Naive thymus-derived CD4-positive, alpha-beta T cell (primary cell): Measurements from ENCODE around the gene PLCL2. TPM values are rescaled to one million over a fixed set of nuclear protein-coding genes. Genes with fewer than 3 reads are reported as not detected.

Experiments
- ATAC-seq: fragments of 150-1000 bp; cut with Tn5 transposase; 2 replicates; pipeline ENCODE4 v1.10.0; 2021; ENCODE audit warnings: mild to moderate bottlenecking, moderate library complexity
- CTCF ChIA-PET: fragments of 350-600 bp; sonication (Branson Sonifier 250); formaldehyde crosslinking; loops from one replicate; lab custom pipeline; 2021; ENCODE audit warnings: antibody characterized with exemption; lab: Charles Lee
- POLR2A ChIA-PET: fragments of 350-600 bp; sonication (Branson Sonifier 250); formaldehyde crosslinking; loops from one replicate; lab custom pipeline; 2021; ENCODE audit warnings: antibody characterized with exemption, inconsistent platforms; lab: Charles Lee
- DNase-seq, 9 donors: peaks; one replicate each; pipeline versions ENCODE4 v3.0.0 to v3.0.0-alpha.2; 2020 to 2022; ENCODE audit warnings: mixed read lengths in 1 of 9
- H3K27ac ChIP-seq: one replicate; pipeline ENCODE4 v1.7.0; 2013; ENCODE audit warnings: mild to moderate bottlenecking, low read depth, low read length, moderate library complexity
- H3K27me3 ChIP-seq, 2 donors: one replicate each; pipeline ENCODE4 v1.7.0; 2013; ENCODE audit warnings: low read length in 2 of 2, mild to moderate bottlenecking in 2 of 2, moderate library complexity in 2 of 2; ENCODE audit not compliant: control insufficient read depth in 2 of 2, insufficient read depth in 2 of 2
- H3K36me3 ChIP-seq, 3 experiments: 1 replicate in 2 of 3; 2 replicates in 1 of 3; pipeline ENCODE4 v1.7.0; 2013; ENCODE audit warnings: low read length in 3 of 3, mild to moderate bottlenecking in 3 of 3, moderate library complexity in 1 of 3; ENCODE audit not compliant: insufficient read depth in 3 of 3, control insufficient read depth in 2 of 3
- H3K4me1 ChIP-seq, 2 donors: one replicate each; pipeline ENCODE4 v1.7.0; 2013; ENCODE audit warnings: low read length in 2 of 2, mild to moderate bottlenecking in 2 of 2, moderate library complexity in 1 of 2; ENCODE audit not compliant: control insufficient read depth in 2 of 2, insufficient read depth in 2 of 2
- H3K4me3 ChIP-seq: 2 replicates; pipeline ENCODE4 v1.7.0; 2013; ENCODE audit warnings: mild to moderate bottlenecking, low read length
- H3K9me3 ChIP-seq, 3 experiments: 1 replicate in 2 of 3; 2 replicates in 1 of 3; pipeline ENCODE4 v1.7.0; 2013; ENCODE audit warnings: low read length in 3 of 3; ENCODE audit not compliant: control insufficient read depth in 2 of 3
- H3K27ac Mint-ChIP-seq, 9 donors: one replicate each; pipeline ENCODE4 v1.8.0; 2020 to 2022; ENCODE audit warnings: mixed read lengths in 9 of 9, mild to moderate bottlenecking in 8 of 9, moderate library complexity in 5 of 9, inconsistent platforms in 2 of 9
- H3K27me3 Mint-ChIP-seq, 5 donors: one replicate each; pipeline ENCODE4 v1.8.0; 2021 to 2022; ENCODE audit warnings: mixed read lengths in 5 of 5, mild to moderate bottlenecking in 1 of 5
- H3K36me3 Mint-ChIP-seq, 5 donors: one replicate each; pipeline ENCODE4 v1.8.0; 2020 to 2022; ENCODE audit warnings: mixed read lengths in 5 of 5, mild to moderate bottlenecking in 3 of 5, inconsistent platforms in 1 of 5
- H3K4me1 Mint-ChIP-seq, 7 donors: one replicate each; pipeline ENCODE4 v1.8.0; 2020 to 2022; ENCODE audit warnings: mixed read lengths in 7 of 7, mild to moderate bottlenecking in 3 of 7, inconsistent platforms in 1 of 7
- H3K4me3 Mint-ChIP-seq, 10 donors: one replicate each; pipeline ENCODE4 v1.8.0; 2020 to 2022; ENCODE audit warnings: mild to moderate bottlenecking in 10 of 10, mixed read lengths in 10 of 10, moderate library complexity in 6 of 10, inconsistent platforms in 2 of 10
- H3K9me3 Mint-ChIP-seq, 11 donors: one replicate each; pipeline ENCODE4 v1.8.0; 2020 to 2022; ENCODE audit warnings: mixed read lengths in 11 of 11, mild to moderate bottlenecking in 4 of 11, inconsistent platforms in 1 of 11, moderate library complexity in 1 of 11
- intact Hi-C, 2 donors: fragments of 100-400 bp; cut with micrococcal nuclease; formaldehyde crosslinking; loops; one replicate each; pipeline ENCODE4 v1.15.1; 2023
- polyA plus RNA-seq, 2 donors: library from polyadenylated mRNA; unstranded; fragments of 300-500 nt; fragmentation: Illumina TruSeq; gene quantifications; one replicate each; pipeline ENCODE4 v1.2.3, GENCODE V29; 2021
- total RNA-seq, 6 experiments: library from RNA in 5 of 6; stranded (reverse) in 5 of 6; gene quantifications; 1 replicate in 5 of 6; 2 replicates in 1 of 6; pipeline ENCODE4 v1.2.3 and lab custom pipeline; 2021 to 2026

PLCL2 gene
- total and polyA plus RNA-seq, 7 experiments from 2014 or later = 48.9 to 90.8 (median 64.1) TPM

- peaks cover 18 to 41% (median 30%) of the 10 kb centered on the region in 7 donors for H3K4me1 Mint-ChIP-seq
- peaks cover 0 to 6% (median 0%) of the 10 kb centered on the region in 11 donors for H3K9me3 Mint-ChIP-seq
- ChIA-PET POLR2A (no interaction called here), CTCF (no interaction called here)
- peaks cover 0 to 15% (median 0%) of the 10 kb centered on the region in 3 experiments for H3K36me3 ChIP-seq
- H3K36me3 Mint-ChIP-seq = peaks cover 16 to 49% (median 39%) of the 10 kb centered on the region in 5 donors
- no peak overlapping the region for H3K4me3 Mint-ChIP-seq
- H3K27me3 ChIP-seq = no peaks in the 10 kb centered on the region
- no peaks in the 10 kb centered on the region for H3K9me3 ChIP-seq
- intact Hi-C loops = no loop called here
- no peak overlapping the region for H3K4me3 ChIP-seq
- ATAC-seq = no peak
- peaks cover 0 to 7% of the 10 kb centered on the region in 2 donors for H3K4me1 ChIP-seq
- H3K27ac Mint-ChIP-seq = peak overlapping the region in 2 of 9 donors; percentile 60 to 74
- no peaks in the 10 kb centered on the region for H3K27me3 Mint-ChIP-seq
- DNase-seq = no peak
- no peak overlapping the region for H3K27ac ChIP-seq
Measured at GRCh38 chr3:17040990-17041377, 156.2 kb downstream of the PLCL2 start.

GRCh38 chr3:17044855-17045254 lies 160.1 kb downstream of the PLCL2 start:
- intact Hi-C loops = loop anchor here in 1 of 2 donors (2.0 kb wide), 1 partner anchor 18 kb away; no protein-coding TSS in a partner anchor
- H3K4me1 ChIP-seq = no peaks in the 10 kb centered on the region
- Mint-ChIP-seq H3K27me3 (no peaks in the 10 kb centered on the region), H3K27ac (peak overlapping the region in 2 of 9 donors; percentile 45 to 79), H3K4me1 (peaks cover 10 to 43% (median 24%) of the 10 kb centered on the region in 7 donors), H3K4me3 (no peak overlapping the region), H3K36me3 (peaks cover 37 to 75% (median 67%) of the 10 kb centered on the region in 5 donors), H3K9me3 (peaks cover 1 to 22% (median 7%) of the 10 kb centered on the region in 11 donors)
- POLR2A ChIA-PET = no interaction called here
- no peaks in the 10 kb centered on the region for H3K27me3 ChIP-seq
- no peak for DNase-seq
- H3K4me3 ChIP-seq = no peak overlapping the region
- H3K36me3 ChIP-seq = peaks cover 0 to 48% (median 4%) of the 10 kb centered on the region in 3 experiments
- peaks cover 0 to 6% (median 0%) of the 10 kb centered on the region in 3 experiments for H3K9me3 ChIP-seq
- no peak overlapping the region for H3K27ac ChIP-seq
- CTCF ChIA-PET = no interaction called here
- no peak for ATAC-seq

- no peaks in the 10 kb centered on the region for H3K27me3 Mint-ChIP-seq
Measured at GRCh38 chr3:17045705-17046104, 160.9 kb downstream of the PLCL2 start.

GRCh38 chr3:17046623-17047022 lies 161.9 kb downstream of the PLCL2 start:
- no peaks in the 10 kb centered on the region for H3K27me3 ChIP-seq
- peaks cover 0 to 50% (median 4%) of the 10 kb centered on the region in 3 experiments for H3K36me3 ChIP-seq
- no peaks in the 10 kb centered on the region for H3K27me3 Mint-ChIP-seq
- peaks cover 0 to 6% (median 0%) of the 10 kb centered on the region in 3 experiments for H3K9me3 ChIP-seq
- ATAC-seq (no peak), DNase-seq (no peak)
- H3K27ac Mint-ChIP-seq = peak overlapping the region in 1 of 9 donors; percentile 19
- H3K4me1 Mint-ChIP-seq = peaks cover 5 to 40% (median 22%) of the 10 kb centered on the region in 7 donors
- H3K4me1 ChIP-seq = no peaks in the 10 kb centered on the region
- peaks cover 47 to 86% (median 79%) of the 10 kb centered on the region in 5 donors for H3K36me3 Mint-ChIP-seq
- peaks cover 6 to 32% (median 15%) of the 10 kb centered on the region in 11 donors for H3K9me3 Mint-ChIP-seq
- H3K4me3 Mint-ChIP-seq = peak overlapping the region in 1 of 10 donors; percentile 15
- no peak overlapping the region for H3K27ac ChIP-seq
- H3K4me3 ChIP-seq = no peak overlapping the region
- ChIA-PET POLR2A (no interaction called here), CTCF (interaction anchor here (0.6 to 1.0 kb wide), 2 partner anchors 100 to 223 kb away, joined by 3 to 4 read pairs; no protein-coding TSS in a partner anchor)
- intact Hi-C loops = no loop called here

More at GRCh38 chr3:17045705-17046104, 160.9 kb downstream of the PLCL2 start:
- Histone ChIP-seq H3K27me3 (no peaks in the 10 kb centered on the region), H3K36me3 (peaks cover 0 to 48% (median 4%) of the 10 kb centered on the region in 3 experiments), H3K27ac (no peak overlapping the region), H3K9me3 (peaks cover 0 to 6% (median 0%) of the 10 kb centered on the region in 3 experiments), H3K4me3 (no peak overlapping the region), H3K4me1 (no peaks in the 10 kb centered on the region)
- H3K4me3 Mint-ChIP-seq = no peak overlapping the region
- peaks cover 4 to 29% (median 13%) of the 10 kb centered on the region in 11 donors for H3K9me3 Mint-ChIP-seq
- POLR2A ChIA-PET = no interaction called here
- H3K27ac Mint-ChIP-seq = peak overlapping the region in 1 of 9 donors; percentile 79
- intact Hi-C loops = loop anchor here in 1 of 2 donors (2.0 kb wide), 1 partner anchor 19 kb away; no protein-coding TSS in a partner anchor
- DNase-seq (no peak), ATAC-seq (no peak)
- peaks cover 45 to 82% (median 74%) of the 10 kb centered on the region in 5 donors for H3K36me3 Mint-ChIP-seq
- CTCF ChIA-PET = no interaction called here
- H3K4me1 Mint-ChIP-seq = peaks cover 8 to 42% (median 22%) of the 10 kb centered on the region in 7 donors

GRCh38 chr3:17047162-17047561 lies 162.4 kb downstream of the PLCL2 start:
- peaks cover 9 to 38% (median 18%) of the 10 kb centered on the region in 11 donors for H3K9me3 Mint-ChIP-seq
- ChIA-PET CTCF (interaction anchor here (0.6 kb wide), 1 partner anchor 100 kb away, joined by 3 read pairs; no protein-coding TSS in a partner anchor), POLR2A (no interaction called here)
- no peak for DNase-seq
- no peak overlapping the region for H3K27ac ChIP-seq
- H3K27me3 Mint-ChIP-seq = no peaks in the 10 kb centered on the region
- peaks cover 0 to 6% (median 0%) of the 10 kb centered on the region in 3 experiments for H3K9me3 ChIP-seq
- peaks cover 0 to 53% (median 4%) of the 10 kb centered on the region in 3 experiments for H3K36me3 ChIP-seq
- H3K36me3 Mint-ChIP-seq = peaks cover 53 to 92% (median 84%) of the 10 kb centered on the region in 5 donors
- peak overlapping the region in 1 of 9 donors; percentile 63 for H3K27ac Mint-ChIP-seq
- intact Hi-C loops = no loop called here
- no peaks in the 10 kb centered on the region for H3K4me1 ChIP-seq
- H3K27me3 ChIP-seq = no peaks in the 10 kb centered on the region
- peaks cover 5 to 40% (median 23%) of the 10 kb centered on the region in 7 donors for H3K4me1 Mint-ChIP-seq
- peak overlapping the region in 1 of 10 donors; percentile 15 for H3K4me3 Mint-ChIP-seq
- no peak for ATAC-seq
- no peak overlapping the region for H3K4me3 ChIP-seq

- Histone ChIP-seq H3K36me3 (peaks cover 0 to 53% (median 4%) of the 10 kb centered on the region in 3 experiments), H3K27ac (no peak overlapping the region), H3K27me3 (no peaks in the 10 kb centered on the region), H3K4me1 (no peaks in the 10 kb centered on the region), H3K4me3 (no peak overlapping the region), H3K9me3 (peaks cover 0 to 6% (median 0%) of the 10 kb centered on the region in 3 experiments)
- ATAC-seq = no peak
- ChIA-PET POLR2A (no interaction called here), CTCF (no interaction called here)
- Mint-ChIP-seq H3K9me3 (peaks cover 9 to 44% (median 19%) of the 10 kb centered on the region in 11 donors), H3K36me3 (peaks cover 53 to 93% (median 85%) of the 10 kb centered on the region in 5 donors), H3K27me3 (no peaks in the 10 kb centered on the region), H3K27ac (peak overlapping the region in 2 of 9 donors; percentile 12 to 25), H3K4me3 (no peak overlapping the region), H3K4me1 (peaks cover 4 to 38% (median 25%) of the 10 kb centered on the region in 7 donors)
- intact Hi-C loops = no loop called here
- DNase-seq = no peak
Measured at GRCh38 chr3:17047894-17048293, 163.1 kb downstream of the PLCL2 start.
